Measurements from ENCODE around the gene ITPK1. TPM values are rescaled to one million over a fixed set of nuclear protein-coding genes. Genes with fewer than 3 reads are reported as not detected.

Gene ITPK1
- total RNA-seq, 4 donors from 2014 or later, result 132 to 172 (median 157) TPM

GRCh38 chr14:93156693-93157369 lies 41.1 kb upstream of the ITPK1 start:
- Histone ChIP-seq H3K27me3 (no peaks in the 10 kb centered on the region), H3K36me3 (no peaks in the 10 kb centered on the region), H3K4me1 (no peaks in the 10 kb centered on the region), H3K4me3 (no peak overlapping the region), H3K9me3 (no peaks in the 10 kb centered on the region), H3K27ac (no peak overlapping the region)
- TF ChIP-seq POLR2A (IDR thresholded peaks at IDR 0.05) (no peak), CTCF (IDR thresholded peaks at IDR 0.05) (no peak)
- no peak for DNase-seq

DNA sequence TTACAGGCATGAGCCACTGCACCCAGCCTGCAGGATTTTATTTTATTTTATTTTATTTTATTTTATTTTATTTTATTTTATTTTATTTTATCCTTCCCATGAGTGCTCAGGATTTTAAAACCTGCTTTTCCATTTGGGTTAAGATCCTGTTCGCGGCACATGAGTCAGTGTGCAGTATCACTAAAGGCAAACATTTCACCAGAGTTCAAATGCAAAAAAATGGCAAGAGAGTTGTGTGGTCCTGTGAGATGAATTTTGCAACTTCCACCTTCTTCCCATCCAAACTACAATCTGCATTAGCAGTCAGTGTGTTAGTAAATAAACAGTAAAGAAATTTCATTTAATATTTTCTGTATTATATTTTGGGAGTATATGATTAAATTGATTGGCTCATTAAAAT lies 39.9 kb upstream of the ITPK1 start:
- no peak for DNase-seq
- Histone ChIP-seq H3K9me3 (no peaks in the 10 kb centered on the region), H3K27me3 (no peaks in the 10 kb centered on the region), H3K4me1 (peaks cover 0 to 5% (median 0%) of the 10 kb centered on the region in 4 donors), H3K27ac (no peak overlapping the region), H3K4me3 (no peak overlapping the region), H3K36me3 (no peaks in the 10 kb centered on the region)
- no peak for TF ChIP-seq CTCF (IDR thresholded peaks at IDR 0.05)
- no peak for TF ChIP-seq POLR2A (IDR thresholded peaks at IDR 0.05)

GRCh38 chr14:93153121-93153520 lies 37.4 kb upstream of the ITPK1 start:
- H3K9me3 ChIP-seq, result no peaks in the 10 kb centered on the region
- TF ChIP-seq POLR2A (IDR thresholded peaks at IDR 0.05) (no peak), CTCF (IDR thresholded peaks at IDR 0.05) (no peak)
- peaks cover 0 to 13% (median 0%) of the 10 kb centered on the region in 4 donors for H3K4me1 ChIP-seq

DNA sequence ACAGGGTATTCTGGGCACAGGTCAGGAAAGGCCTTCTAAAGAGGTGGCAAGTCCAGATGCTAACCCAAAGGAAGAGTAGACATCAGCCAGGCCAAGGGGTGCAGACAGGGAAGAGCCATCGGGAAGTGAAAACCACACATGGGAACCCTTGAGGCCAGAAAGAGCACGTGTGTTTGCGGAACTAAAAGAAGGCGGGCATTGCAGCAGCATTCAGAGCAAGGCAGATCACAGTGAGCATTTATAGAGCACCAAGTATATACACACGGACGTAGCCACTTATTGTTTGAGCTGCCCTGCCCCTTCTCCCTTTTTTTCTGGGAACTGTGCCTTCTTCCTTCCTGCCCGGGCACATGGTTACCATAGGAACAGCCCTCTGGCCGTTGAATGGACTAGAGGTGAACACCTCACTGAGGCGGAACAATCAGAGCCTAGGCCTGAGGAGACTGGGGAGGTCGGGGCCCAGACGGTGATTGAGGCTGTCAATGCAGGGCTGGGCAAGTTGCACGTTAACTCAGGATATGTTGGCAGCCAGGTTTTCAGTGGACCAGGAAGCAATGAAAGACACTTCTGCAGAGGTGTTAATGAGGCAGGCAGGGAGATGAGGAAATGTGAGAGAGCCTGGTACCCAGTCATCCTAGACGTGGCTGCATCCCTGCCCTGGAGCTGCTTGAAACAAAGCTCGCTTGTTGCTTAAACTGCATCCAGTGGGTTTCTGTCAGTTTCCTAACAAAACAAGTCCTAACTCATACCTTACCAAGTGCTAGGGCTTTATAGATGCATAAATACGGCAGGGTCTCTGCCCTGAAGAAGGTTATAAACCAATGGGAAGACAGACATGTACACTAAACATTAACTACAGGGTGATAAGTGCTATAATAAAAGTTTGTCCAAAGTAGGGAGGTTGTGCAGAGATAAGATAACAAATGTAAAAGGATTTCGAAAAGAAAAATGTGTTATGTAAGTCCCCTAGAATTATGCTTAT lies 34.8 kb upstream of the ITPK1 start:
- TF ChIP-seq CTCF (IDR thresholded peaks at IDR 0.05) (no peak), POLR2A (IDR thresholded peaks at IDR 0.05) (no peak)
- no peaks in the 10 kb centered on the region for H3K9me3 ChIP-seq
- H3K27me3 ChIP-seq, result no peaks in the 10 kb centered on the region
- peak in 2 of 3 donors; percentile 79 to 84 for DNase-seq
- peaks cover 0 to 13% (median 0%) of the 10 kb centered on the region in 4 donors for H3K4me1 ChIP-seq
- peak overlapping the region in 3 of 4 donors; percentile 44 to 81 (median 52) for H3K27ac ChIP-seq
- no peaks in the 10 kb centered on the region for H3K36me3 ChIP-seq
- H3K4me3 ChIP-seq, result peak overlapping the region in 2 of 4 donors; percentile 20 to 26

More at GRCh38 chr14:93153121-93153520, 37.4 kb upstream of the ITPK1 start:
- Histone ChIP-seq H3K27ac (no peak overlapping the region), H3K4me3 (no peak overlapping the region), H3K27me3 (no peaks in the 10 kb centered on the region), H3K36me3 (no peaks in the 10 kb centered on the region)
- no peak for DNase-seq

GRCh38 chr14:93148979-93149378 lies 33.3 kb upstream of the ITPK1 start:
- Histone ChIP-seq H3K27ac (no peak overlapping the region), H3K4me3 (no peak overlapping the region), H3K4me1 (peaks cover 0 to 13% (median 0%) of the 10 kb centered on the region in 4 donors), H3K9me3 (no peaks in the 10 kb centered on the region), H3K36me3 (no peaks in the 10 kb centered on the region), H3K27me3 (no peaks in the 10 kb centered on the region)
- TF ChIP-seq POLR2A (IDR thresholded peaks at IDR 0.05) (no peak), CTCF (IDR thresholded peaks at IDR 0.05) (no peak)
- DNase-seq, result no peak
